ENCODE measurements around the gene USP50.
"Not testable (repeated sequence)": the region's sequence is repeated elsewhere in the genome, so short reads cannot be mapped to it uniquely, and the experiment has no call there.

Gene USP50

GRCh38 chr15:50501815-50502214 lies 44.7 kb downstream of the USP50 start:
- no peaks in the 10 kb centered on the region for H3K27me3 ChIP-seq
- no peak for TF ChIP-seq CTCF (IDR thresholded peaks at IDR 0.05)
- DNase-seq, result no peak
- no peak overlapping the region for H3K4me3 ChIP-seq
- H3K36me3 ChIP-seq, result peaks cover 54 to 77% (median 63%) of the 10 kb centered on the region in 3 donors
- no peaks in the 10 kb centered on the region for H3K9me3 ChIP-seq
- H3K4me1 ChIP-seq, result no peaks in the 10 kb centered on the region
- intact Hi-C loops (cut with DNase I; ENCODE audit: low total_unique reads), result no loop called here
- H3K27ac ChIP-seq, result no peak overlapping the region

GRCh38 chr15:50500352-50500751 lies 46.1 kb downstream of the USP50 start:
- intact Hi-C loops (cut with DNase I; ENCODE audit: low total_unique reads), result no loop called here
- Histone ChIP-seq H3K36me3 (peaks cover 69 to 91% (median 78%) of the 10 kb centered on the region in 3 donors), H3K27me3 (no peaks in the 10 kb centered on the region), H3K4me3 (no peak overlapping the region), H3K9me3 (no peaks in the 10 kb centered on the region), H3K4me1 (no peaks in the 10 kb centered on the region), H3K27ac (no peak overlapping the region)
- TF ChIP-seq CTCF (IDR thresholded peaks at IDR 0.05), result no peak
- no peak for DNase-seq

- H3K36me3 ChIP-seq, result peaks cover 94 to 95% (median 95%) of the 10 kb centered on the region in 3 donors
- no peaks in the 10 kb centered on the region for H3K27me3 ChIP-seq
- DNase-seq, result no peak
- no peak overlapping the region for H3K27ac ChIP-seq
- H3K9me3 ChIP-seq, result no peaks in the 10 kb centered on the region
- intact Hi-C loops (cut with DNase I; ENCODE audit: low total_unique reads), result loop anchor here (10.0 kb wide), 1 partner anchor 138 kb away; no protein-coding TSS in a partner anchor
- no peak for TF ChIP-seq CTCF (IDR thresholded peaks at IDR 0.05)
- H3K4me1 ChIP-seq, result no peaks in the 10 kb centered on the region
- H3K4me3 ChIP-seq, result no peak overlapping the region
These were observed 49.8 kb downstream of the USP50 start for GRCh38 chr15:50496692-50497091.

- H3K9me3 ChIP-seq, H3K4me1 ChIP-seq, H3K27me3 ChIP-seq, H3K4me3 ChIP-seq, H3K27ac ChIP-seq, DNase-seq: not testable (repeated sequence)
- intact Hi-C loops (cut with DNase I; ENCODE audit: low total_unique reads), result loop anchor here (10.0 kb wide), 1 partner anchor 140 kb away; no protein-coding TSS in a partner anchor
- H3K36me3 ChIP-seq, result peaks cover 92 to 95% (median 95%) of the 10 kb centered on the region in 3 donors
These were observed 51.9 kb downstream of the USP50 start for GRCh38 chr15:50494547-50494946.

- peaks cover 84 to 91% (median 89%) of the 10 kb centered on the region in 3 donors for H3K36me3 ChIP-seq
- no peaks in the 10 kb centered on the region for H3K27me3 ChIP-seq
- intact Hi-C loops (cut with DNase I; ENCODE audit: low total_unique reads), result loop anchor here (10.0 kb wide), 1 partner anchor 141 kb away; no protein-coding TSS in a partner anchor
- H3K27ac ChIP-seq, result no peak overlapping the region
- TF ChIP-seq CTCF (IDR thresholded peaks at IDR 0.05), result no peak
- H3K4me1 ChIP-seq, result no peaks in the 10 kb centered on the region
- no peaks in the 10 kb centered on the region for H3K9me3 ChIP-seq
- no peak overlapping the region for H3K4me3 ChIP-seq
- DNase-seq, result no peak
These were observed 52.8 kb downstream of the USP50 start for GRCh38 chr15:50493625-50494024.

GRCh38 chr15:50487287-50487686 lies 59.2 kb downstream of the USP50 start:
- H3K27ac ChIP-seq, result no peak overlapping the region
- H3K4me1 ChIP-seq, result no peaks in the 10 kb centered on the region
- no peak overlapping the region for H3K4me3 ChIP-seq
- no peak for TF ChIP-seq CTCF (IDR thresholded peaks at IDR 0.05)
- H3K27me3 ChIP-seq, result no peaks in the 10 kb centered on the region
- DNase-seq, result no peak
- intact Hi-C loops (cut with DNase I; ENCODE audit: low total_unique reads), result no loop called here
- no peaks in the 10 kb centered on the region for H3K9me3 ChIP-seq
- peaks cover 49 to 81% (median 57%) of the 10 kb centered on the region in 3 donors for H3K36me3 ChIP-seq
